NB4 (cell line): Measurements from ENCODE around the gene NRM.

Experiments used
- DNase-seq: peaks from one replicate; pipeline ENCODE4 v3.0.0; 2010; ENCODE audit warnings: low read depth
- H3K4me3 ChIP-seq: one replicate; pipeline ENCODE4 v1.5.1; 2011; ENCODE audit warnings: mild to moderate bottlenecking, low read depth, low read length, moderate library complexity
- CTCF ChIP-seq: IDR thresholded peaks from one replicate; pipeline ENCODE4 v1.5.1; 2012; ENCODE audit warnings: low read depth, low read length
- MAX ChIP-seq: IDR thresholded peaks from 2 replicates; pipeline ENCODE4 v1.6.1; 2011; ENCODE audit warnings: low read depth, low read length
- MYC ChIP-seq: IDR thresholded peaks from 2 replicates; pipeline ENCODE4 v1.6.1; 2011; ENCODE audit warnings: low read depth, low read length
- POLR2A ChIP-seq: IDR thresholded peaks from 2 replicates; pipeline ENCODE4 v1.6.1; 2011; ENCODE audit warnings: mild to moderate bottlenecking; ENCODE audit not compliant: insufficient read length; ENCODE audit errors: extremely low read depth

Gene NRM

GRCh38 chr6:30712441-30712945, 21.7 kb upstream of the NRM start:
- no peak overlapping the region for H3K4me3 ChIP-seq
- no peak for TF ChIP-seq MAX
- TF ChIP-seq POLR2A = no peak
- TF ChIP-seq CTCF = no peak
- TF ChIP-seq MYC = no peak
- DNase-seq = no peak

GRCh38 chr6:30711758-30712380, 21.1 kb upstream of the NRM start:
- DNase-seq = no peak
- TF ChIP-seq MYC (no peak), CTCF (no peak), POLR2A (no peak), MAX (no peak)
- no peak overlapping the region for H3K4me3 ChIP-seq

- no peak for TF ChIP-seq MAX
- no peak for TF ChIP-seq POLR2A
- no peak for TF ChIP-seq MYC
- no peak for TF ChIP-seq CTCF
- no peak for DNase-seq
Observed at GRCh38 chr6:30709101-30709868, 18.5 kb upstream of the NRM start.

DNA sequence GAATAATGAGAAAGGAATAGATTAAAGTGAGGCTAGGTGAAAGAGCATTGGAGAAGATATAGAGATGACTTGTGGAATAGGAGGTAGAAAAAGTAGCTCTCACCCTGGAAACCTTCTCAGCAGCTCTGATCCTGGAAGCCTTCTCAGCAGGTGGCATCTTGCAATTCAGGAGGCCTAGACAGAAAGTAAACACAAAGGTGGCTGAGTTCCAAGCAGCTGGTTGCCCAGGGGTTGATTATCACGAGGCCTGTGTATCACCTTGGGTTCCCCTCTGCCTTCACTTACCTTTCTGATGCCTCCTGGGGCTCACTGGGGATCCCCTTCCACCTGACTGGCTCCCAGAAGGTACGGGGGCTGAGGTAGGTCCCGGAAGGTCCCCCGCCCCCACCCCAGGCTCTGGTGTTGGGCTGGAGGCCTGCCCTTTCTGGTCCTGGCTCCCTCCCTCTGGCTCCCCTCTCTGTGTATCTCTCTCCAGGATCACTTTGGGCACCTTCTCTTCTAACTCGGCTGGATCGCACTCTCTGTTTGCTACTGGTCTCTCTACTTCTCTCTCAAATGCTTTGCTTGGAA, 16.6 kb upstream of the NRM start:
- TF ChIP-seq MYC (no peak), POLR2A (no peak), CTCF (no peak), MAX (no peak)
- no peak overlapping the region for H3K4me3 ChIP-seq
- DNase-seq = no peak

More at GRCh38 chr6:30709101-30709868, 18.5 kb upstream of the NRM start:
- no peak overlapping the region for H3K4me3 ChIP-seq

DNA sequence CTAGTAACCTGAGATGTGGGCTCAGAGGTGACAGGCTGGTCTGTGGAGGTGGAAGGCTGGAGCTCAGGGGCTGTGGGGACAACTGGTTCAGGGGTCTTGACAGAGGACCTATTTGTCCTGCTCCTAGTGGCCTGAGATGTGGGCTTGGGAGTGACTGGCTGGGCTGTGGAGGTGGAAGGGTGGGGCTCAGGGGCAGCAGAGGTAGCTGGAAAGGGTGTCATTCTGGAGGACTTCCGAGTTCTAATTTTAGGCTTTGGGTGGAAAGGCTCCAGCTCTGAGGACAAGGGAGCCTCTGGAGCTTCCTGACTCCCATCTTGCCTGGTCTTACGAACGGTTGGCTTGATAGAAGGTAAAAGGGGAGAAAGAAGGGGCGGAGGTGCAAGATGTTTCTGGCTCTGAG, 14.8 kb upstream of the NRM start:
- no peak overlapping the region for H3K4me3 ChIP-seq
- no peak for DNase-seq
- TF ChIP-seq CTCF (no peak), POLR2A (no peak), MYC (no peak), MAX (no peak)
